Mucosa of rectum (tissue), 2 donors: ENCODE measurements around the gene SLC25A21.
"Not testable (repeated sequence)": the region's sequence is repeated elsewhere in the genome, so short reads cannot be mapped to it uniquely, and the experiment has no call there.

ENCODE experiments used
- H3K27ac ChIP-seq, 2 donors: one replicate each; pipeline ENCODE4 v1.7.0; 2013; ENCODE audit warnings: inconsistent platforms in 2 of 2, low read depth in 2 of 2, low read length in 2 of 2
- H3K27me3 ChIP-seq, 2 donors: one replicate each; pipeline ENCODE4 v1.7.0; 2013; ENCODE audit warnings: low read length in 2 of 2; ENCODE audit not compliant: control insufficient read depth in 2 of 2, insufficient read depth in 2 of 2
- H3K36me3 ChIP-seq, 2 donors: one replicate each; pipeline ENCODE4 v1.7.0; 2013; ENCODE audit warnings: low read length in 2 of 2; ENCODE audit not compliant: control insufficient read depth in 2 of 2, insufficient read depth in 2 of 2
- H3K4me1 ChIP-seq, 2 donors: one replicate each; pipeline ENCODE4 v1.7.0; 2013; ENCODE audit warnings: low read length in 2 of 2, mild to moderate bottlenecking in 1 of 2; ENCODE audit not compliant: control insufficient read depth in 2 of 2, insufficient read depth in 2 of 2
- H3K4me3 ChIP-seq, 2 donors: one replicate each; pipeline ENCODE4 v1.7.0; 2013; ENCODE audit warnings: low read length in 2 of 2
- H3K9ac ChIP-seq, 2 donors: one replicate each; pipeline ENCODE4 v1.7.0; 2013; ENCODE audit warnings: low read length in 2 of 2, low read depth in 1 of 2, mild to moderate bottlenecking in 1 of 2
- H3K9me3 ChIP-seq, 2 donors: one replicate each; pipeline ENCODE4 v1.7.0; 2013; ENCODE audit warnings: low read length in 2 of 2; ENCODE audit not compliant: control insufficient read depth in 2 of 2
- donor health status: healthy.
- donor health status: Normal muscosa, but diverticular disease.

SLC25A21 gene

DNA sequence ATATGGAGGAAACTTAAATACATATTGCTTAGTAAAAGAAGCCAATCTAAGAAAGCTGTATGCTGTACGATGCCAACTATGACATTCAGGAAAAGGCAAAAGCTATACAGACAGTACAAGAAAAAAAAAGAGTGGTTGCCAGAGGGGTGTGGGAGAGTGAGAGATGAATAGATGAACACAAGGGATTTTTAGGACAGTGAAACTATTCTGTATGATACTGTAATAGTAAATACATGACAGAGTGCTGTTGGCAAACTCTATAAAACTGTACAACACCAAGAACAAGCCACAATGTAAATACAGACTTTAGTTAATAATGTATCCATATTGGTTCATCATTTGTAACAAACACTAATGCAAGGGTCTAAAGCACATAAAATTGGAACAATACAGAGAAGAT lies 14.5 kb upstream of the SLC25A21 start:
- no peaks in the 10 kb centered on the region for H3K36me3 ChIP-seq
- no peaks in the 10 kb centered on the region for H3K9me3 ChIP-seq
- H3K9ac ChIP-seq: no peak overlapping the region
- no peaks in the 10 kb centered on the region for H3K4me1 ChIP-seq
- no peak overlapping the region for H3K4me3 ChIP-seq
- H3K27me3 ChIP-seq: no peaks in the 10 kb centered on the region
- no peak overlapping the region for H3K27ac ChIP-seq

- Histone ChIP-seq H3K27ac (no peak overlapping the region), H3K4me3 (no peak overlapping the region)
These were observed 13.3 kb upstream of the SLC25A21 start for GRCh38 chr14:37185670-37186069.

GRCh38 chr14:37184520-37184919 lies 12.1 kb upstream of the SLC25A21 start:
- H3K9ac ChIP-seq, H3K4me1 ChIP-seq, H3K36me3 ChIP-seq, H3K27me3 ChIP-seq, H3K9me3 ChIP-seq, H3K4me3 ChIP-seq, H3K27ac ChIP-seq: not testable (repeated sequence)

More at GRCh38 chr14:37185670-37186069, 13.3 kb upstream of the SLC25A21 start:
- no peak overlapping the region for H3K9ac ChIP-seq
- no peaks in the 10 kb centered on the region for H3K36me3 ChIP-seq
- H3K9me3 ChIP-seq: no peaks in the 10 kb centered on the region
- H3K4me1 ChIP-seq: no peaks in the 10 kb centered on the region
- no peaks in the 10 kb centered on the region for H3K27me3 ChIP-seq

DNA sequence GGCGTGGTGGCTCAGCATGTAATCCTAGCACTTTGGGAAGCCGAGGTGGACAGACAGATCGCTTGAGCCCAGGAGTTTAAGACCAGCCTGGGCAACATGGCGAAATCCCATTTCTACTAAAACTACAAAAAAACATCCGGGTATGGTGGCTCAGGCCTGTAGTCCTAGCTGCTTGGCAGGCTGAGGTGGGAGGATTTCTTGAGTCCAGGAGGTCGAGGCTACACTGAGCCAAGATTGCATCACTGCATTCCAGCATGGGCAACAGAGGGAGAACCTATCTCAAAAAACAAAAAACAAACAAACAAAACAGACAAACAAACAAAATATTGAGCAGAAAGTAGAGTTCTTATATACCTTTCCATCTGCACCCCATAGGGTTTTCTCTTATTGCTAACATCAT lies 9.0 kb upstream of the SLC25A21 start:
- H3K27ac ChIP-seq: no peak overlapping the region
- H3K9me3 ChIP-seq: no peaks in the 10 kb centered on the region
- H3K4me3 ChIP-seq: no peak overlapping the region
- no peaks in the 10 kb centered on the region for H3K4me1 ChIP-seq
- no peak overlapping the region for H3K9ac ChIP-seq
- H3K36me3 ChIP-seq: no peaks in the 10 kb centered on the region
- H3K27me3 ChIP-seq: no peaks in the 10 kb centered on the region

DNA sequence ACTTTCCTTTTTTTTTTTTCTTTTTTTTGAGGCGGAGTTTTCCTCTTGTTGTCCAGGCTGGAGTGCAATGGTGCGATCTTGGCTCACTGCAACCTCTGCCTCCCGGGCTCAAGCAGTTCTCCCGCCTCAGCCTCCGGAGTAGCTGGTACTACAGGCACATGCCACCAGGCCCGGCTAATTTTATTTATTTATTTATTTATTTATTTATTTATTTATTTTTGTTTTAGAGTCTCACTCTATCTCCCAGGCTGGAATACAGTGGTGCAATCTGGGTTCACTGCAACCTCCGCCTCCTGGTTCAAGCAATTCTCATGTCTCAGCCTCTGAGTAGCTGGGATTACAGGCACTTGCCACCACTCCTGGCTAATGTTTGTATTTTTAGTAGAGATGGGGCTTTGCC lies 8.5 kb upstream of the SLC25A21 start:
- H3K4me3 ChIP-seq, H3K36me3 ChIP-seq, H3K9ac ChIP-seq, H3K4me1 ChIP-seq, H3K27ac ChIP-seq, H3K9me3 ChIP-seq, H3K27me3 ChIP-seq: not testable (repeated sequence)

DNA sequence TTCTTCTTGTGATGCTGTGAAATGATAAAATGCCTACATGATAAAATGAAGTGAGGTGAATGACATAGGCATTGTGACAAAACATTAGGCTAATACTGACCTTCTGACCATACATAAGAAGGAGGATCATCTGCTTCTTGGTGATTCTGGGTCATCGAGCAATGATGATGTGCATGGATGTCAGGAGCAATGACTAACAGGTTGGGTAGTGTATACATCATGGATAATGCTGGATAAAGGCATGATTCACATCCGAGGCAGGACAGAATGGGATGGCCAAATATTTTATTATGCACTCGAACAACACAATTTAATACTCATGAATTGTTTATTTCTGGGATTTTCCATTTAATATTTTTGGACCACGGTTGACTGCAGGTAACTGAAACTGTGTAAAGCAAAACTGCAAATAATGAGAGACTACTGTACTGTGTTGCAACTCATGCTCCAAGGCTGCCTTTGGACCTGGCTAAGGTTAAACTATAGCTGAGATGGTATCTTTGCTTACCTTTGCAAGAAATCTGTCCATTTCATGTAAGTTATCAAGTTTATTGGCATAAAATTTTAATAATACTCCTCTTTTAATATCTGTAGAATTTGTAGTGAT lies 7.6 kb upstream of the SLC25A21 start:
- Histone ChIP-seq H3K27me3 (no peaks in the 10 kb centered on the region), H3K27ac (no peak overlapping the region), H3K4me3 (no peak overlapping the region), H3K36me3 (no peaks in the 10 kb centered on the region), H3K4me1 (no peaks in the 10 kb centered on the region), H3K9me3 (no peaks in the 10 kb centered on the region), H3K9ac (no peak overlapping the region)

DNA sequence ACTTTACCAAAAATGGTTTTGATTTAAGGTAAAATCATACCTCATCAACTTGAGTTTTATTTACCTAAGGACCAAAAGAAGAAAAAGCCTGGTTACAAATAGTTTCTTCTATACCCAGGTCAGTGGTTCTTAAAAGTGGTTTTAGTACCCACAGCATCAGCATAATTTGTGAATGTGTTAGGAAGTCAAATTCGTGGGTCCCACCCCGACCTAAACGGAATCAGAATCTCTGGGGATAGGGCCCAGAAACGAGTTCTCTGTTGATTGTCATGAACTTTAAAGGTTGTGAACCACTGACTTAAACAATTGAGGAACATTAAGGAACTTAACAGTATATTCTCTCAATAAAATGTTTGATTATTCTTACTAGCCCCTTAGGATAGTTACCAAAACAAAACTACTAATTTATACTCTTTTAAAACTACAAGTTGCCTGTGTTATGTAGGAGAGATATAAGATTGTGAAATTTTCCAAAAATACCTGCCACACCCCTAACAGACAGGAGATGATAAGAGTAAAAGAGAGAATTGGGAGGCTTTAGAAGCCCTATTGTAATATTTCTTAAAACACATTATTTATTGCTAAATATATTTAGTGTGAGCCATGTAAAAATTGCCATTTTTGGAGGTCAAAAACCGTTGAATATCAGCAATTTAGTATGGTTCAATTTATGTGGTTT lies 669 bp upstream of the SLC25A21 start:
- Histone ChIP-seq H3K9ac (peak overlapping the region in 1 of 2 donors; percentile 76), H3K36me3 (no peaks in the 10 kb centered on the region), H3K9me3 (no peaks in the 10 kb centered on the region), H3K27ac (no peak overlapping the region), H3K4me1 (no peaks in the 10 kb centered on the region), H3K27me3 (no peaks in the 10 kb centered on the region), H3K4me3 (peak overlapping the region; percentile 76 to 86)

- H3K4me1 ChIP-seq: no peaks in the 10 kb centered on the region
- peak overlapping the region; percentile 76 to 86 for H3K4me3 ChIP-seq
- H3K36me3 ChIP-seq: no peaks in the 10 kb centered on the region
- no peaks in the 10 kb centered on the region for H3K9me3 ChIP-seq
- H3K9ac ChIP-seq: peak overlapping the region in 1 of 2 donors; percentile 82
- no peaks in the 10 kb centered on the region for H3K27me3 ChIP-seq
- no peak overlapping the region for H3K27ac ChIP-seq
These were observed 755 bp downstream of the SLC25A21 start for GRCh38 chr14:37171678-37172023.

- no peak overlapping the region for H3K27ac ChIP-seq
- no peaks in the 10 kb centered on the region for H3K36me3 ChIP-seq
- no peak overlapping the region for H3K9ac ChIP-seq
- no peaks in the 10 kb centered on the region for H3K9me3 ChIP-seq
- no peaks in the 10 kb centered on the region for H3K27me3 ChIP-seq
- H3K4me3 ChIP-seq: no peak overlapping the region
- no peaks in the 10 kb centered on the region for H3K4me1 ChIP-seq
These were observed 1.4 kb downstream of the SLC25A21 start for GRCh38 chr14:37170993-37171392.

- Histone ChIP-seq H3K9me3 (no peaks in the 10 kb centered on the region), H3K27ac (no peak overlapping the region), H3K4me3 (no peak overlapping the region), H3K4me1 (no peaks in the 10 kb centered on the region), H3K36me3 (no peaks in the 10 kb centered on the region), H3K27me3 (no peaks in the 10 kb centered on the region), H3K9ac (no peak overlapping the region)
These were observed 2.2 kb downstream of the SLC25A21 start for GRCh38 chr14:37170237-37170636.
